SK-N-SH (cell line): Measurements from ENCODE around the gene PARD3B. TPM values are rescaled to one million over a fixed set of nuclear protein-coding genes. Genes with fewer than 3 reads are reported as not detected.
A peak's percentile ranks its signal among the peaks of the same experiment; 100 is the strongest.

ENCODE experiments used
- CTCF ChIA-PET: fragments of 300-600, 350-600 bp; formaldehyde crosslinking; extraction: SDS; loops from one replicate; lab custom pipeline; 2021; lab: Yijun Ruan, JAX
- POLR2A ChIA-PET: fragments of 350-600 bp; sonication (Branson Sonifier 250); formaldehyde crosslinking; extraction: SDS; loops from one replicate; lab custom pipeline; 2020; ENCODE audit warnings: antibody characterized with exemption, inconsistent platforms; lab: Yijun Ruan, JAX
- DNase-seq: peaks from one replicate; pipeline ENCODE4 v3.0.0; 2012
- H2AFZ ChIP-seq: fragments of 200-600 bp; sonication (generic); 2 replicates; pipeline ENCODE4 v1.8.1; 2016; ENCODE audit warnings: antibody characterized with exemption, mild to moderate bottlenecking, low read depth
- H3F3A ChIP-seq: fragments of 200-600 bp; sonication (generic); replicated peaks from 2 replicates; pipeline ENCODE3; 2016; ENCODE audit warnings: antibody characterized with exemption, mild to moderate bottlenecking; ENCODE audit not compliant: insufficient read depth
- H3K27ac ChIP-seq, 2 experiments: fragments of 200-500 bp in 1 of 2; fragments of 200-600 bp in 1 of 2; sonication (Bioruptor generic) in 1 of 2; sonication (generic), shearing (Covaris generic) in 1 of 2; 2 replicates each; pipeline versions ENCODE4 v1.5.1 to v1.6.1; 2014 to 2016; ENCODE audit warnings: low read depth in 2 of 2, inconsistent platforms in 1 of 2, low read length in 1 of 2, mild to moderate bottlenecking in 1 of 2, mixed read lengths in 1 of 2
- H3K27me3 ChIP-seq: fragments of 200-600 bp; sonication (generic), shearing (Covaris generic); 2 replicates; pipeline ENCODE4 v1.6.1; 2016; ENCODE audit warnings: mixed run types; ENCODE audit not compliant: insufficient read depth
- H3K36me3 ChIP-seq, 2 experiments: fragments of 200-500 bp in 1 of 2; fragments of 200-600 bp in 1 of 2; sonication (Bioruptor generic) in 1 of 2; sonication (generic) in 1 of 2; replicated peaks in 1 of 2; 2 replicates each; pipeline versions ENCODE3 to v1.5.1; 2014 to 2016; ENCODE audit warnings: low read length in 1 of 2, mild to moderate bottlenecking in 1 of 2; ENCODE audit not compliant: insufficient read depth in 2 of 2, control insufficient read depth in 1 of 2
- H3K4me1 ChIP-seq, 2 experiments: fragments of 200-500 bp in 1 of 2; fragments of 200-600 bp in 1 of 2; sonication (Bioruptor generic) in 1 of 2; sonication (generic), shearing (Covaris generic) in 1 of 2; 2 replicates each; pipeline versions ENCODE4 v1.5.1 to v1.6.1; 2014 to 2016; ENCODE audit warnings: low read depth in 1 of 2, low read length in 1 of 2, mixed run types in 1 of 2; ENCODE audit not compliant: insufficient read depth in 2 of 2, control insufficient read depth in 1 of 2
- H3K4me2 ChIP-seq: fragments of 200-600 bp; sonication (generic), shearing (Covaris generic); 2 replicates; pipeline ENCODE4 v1.6.1; 2017; ENCODE audit warnings: mixed run types
- H3K4me3 ChIP-seq, 2 experiments: fragments of 200-500 bp in 1 of 2; fragments of 200-600 bp in 1 of 2; sonication (Bioruptor generic) in 1 of 2; sonication (generic), shearing (Covaris generic) in 1 of 2; 2 replicates each; pipeline versions ENCODE4 v1.5.1 to v1.8.1; 2014 to 2016; ENCODE audit warnings: low read depth in 2 of 2, inconsistent platforms in 1 of 2, low read length in 1 of 2, mild to moderate bottlenecking in 1 of 2, mixed read lengths in 1 of 2, moderate library complexity in 1 of 2
- H3K79me2 ChIP-seq: fragments of 200-600 bp; sonication (generic); 2 replicates; pipeline ENCODE4 v1.8.1; 2017; ENCODE audit warnings: mild to moderate bottlenecking; ENCODE audit not compliant: insufficient read depth
- H3K9ac ChIP-seq: fragments of 200-600 bp; sonication (generic); 2 replicates; pipeline ENCODE4 v1.6.1; 2017; ENCODE audit warnings: mixed run types
- H3K9me2 ChIP-seq: fragments of 200-600 bp; sonication (generic); 2 replicates; pipeline ENCODE4 v1.6.1; 2017; ENCODE audit warnings: mixed run types
- H3K9me3 ChIP-seq: fragments of 200-600 bp; sonication (generic); 2 replicates; pipeline ENCODE4 v1.6.1; 2017; ENCODE audit warnings: mixed run types, mild to moderate bottlenecking, moderate library complexity
- H4K20me1 ChIP-seq: fragments of 200-600 bp; sonication (generic); 2 replicates; pipeline ENCODE4 v1.6.1; 2017; ENCODE audit warnings: mild to moderate bottlenecking, mixed run types; ENCODE audit not compliant: insufficient read depth
- CHD2 ChIP-seq: fragments of 150-350 bp; IDR thresholded peaks from 2 replicates; pipeline ENCODE4 v1.6.1; 2018; ENCODE audit warnings: low read length; ENCODE audit not compliant: partially characterized antibody
- CTCF ChIP-seq: fragments of 200-600 bp; sonication (generic); IDR thresholded peaks from 2 replicates; pipeline ENCODE4 v1.6.1; 2017; ENCODE audit warnings: antibody characterized with exemption, mild to moderate bottlenecking, moderate library complexity
- ELF1 ChIP-seq: IDR thresholded peaks from 2 replicates; pipeline ENCODE4 v1.4.0; 2012
- EZH2phosphoT487 ChIP-seq: fragments of 200-600 bp; sonication (generic); IDR thresholded peaks from 2 replicates; pipeline ENCODE4 v1.6.1; 2017; ENCODE audit warnings: low read depth, mixed run types, mild to moderate bottlenecking, antibody characterized with exemption, moderate library complexity, borderline replicate concordance
- FOXJ3 ChIP-seq: sonication (generic); formaldehyde crosslinking; IDR thresholded peaks from 2 replicates; pipeline ENCODE4 v1.5.1; 2020; ENCODE audit warnings: mild to moderate bottlenecking, missing genetic modification reagents
- GABPA ChIP-seq: IDR thresholded peaks from 2 replicates; pipeline ENCODE4 v1.4.0; 2012; ENCODE audit warnings: low read depth, mild to moderate bottlenecking
- IRF3 ChIP-seq: fragments of 150-350 bp; IDR thresholded peaks from 2 replicates; pipeline ENCODE4 v1.6.1; 2016; ENCODE audit warnings: mild to moderate bottlenecking, low read depth, low read length
- JUND ChIP-seq: IDR thresholded peaks from 2 replicates; pipeline ENCODE4 v1.4.0; 2012
- MAX ChIP-seq: IDR thresholded peaks from 2 replicates; pipeline ENCODE4 v1.4.0; 2012; ENCODE audit warnings: low read depth
- MEF2A ChIP-seq: IDR thresholded peaks from 2 replicates; pipeline ENCODE4 v1.4.0; 2012; ENCODE audit warnings: low read depth, borderline replicate concordance
- MXI1 ChIP-seq: IDR thresholded peaks from 2 replicates; pipeline ENCODE4 v1.6.1; 2012; ENCODE audit warnings: mild to moderate bottlenecking, low read depth, low read length, improper control_type of control experiment
- PBX3 ChIP-seq: IDR thresholded peaks from 2 replicates; pipeline ENCODE4; 2012
- POLR2AphosphoS5 ChIP-seq: IDR thresholded peaks from 2 replicates; pipeline ENCODE4 v1.6.1; 2012; ENCODE audit warnings: low read depth, low read length
- RAD21 ChIP-seq: IDR thresholded peaks from 2 replicates; pipeline ENCODE4 v1.6.1; 2012; ENCODE audit warnings: mild to moderate bottlenecking, low read length
- RCOR1 ChIP-seq: fragments of 150-350 bp; IDR thresholded peaks from 2 replicates; pipeline ENCODE4 v1.6.1; 2017; ENCODE audit warnings: antibody characterized with exemption, low read length
- RFX5 ChIP-seq: IDR thresholded peaks from 2 replicates; pipeline ENCODE4 v1.6.1; 2012; ENCODE audit warnings: mild to moderate bottlenecking, improper control_type of control experiment, low read length
- SIN3A ChIP-seq: IDR thresholded peaks from 2 replicates; pipeline ENCODE4 v1.6.1; 2012; ENCODE audit warnings: low read depth, mild to moderate bottlenecking, low read length, moderate library complexity, borderline replicate concordance
- SMC3 ChIP-seq: IDR thresholded peaks from 2 replicates; pipeline ENCODE4 v1.6.1; 2012; ENCODE audit warnings: low read depth, low read length, improper control_type of control experiment
- TAF1 ChIP-seq: IDR thresholded peaks from 2 replicates; pipeline ENCODE4 v1.6.1; 2012; ENCODE audit warnings: low read depth, mild to moderate bottlenecking, low read length, moderate library complexity, borderline replicate concordance
- TCF12 ChIP-seq: IDR thresholded peaks from 2 replicates; pipeline ENCODE4 v1.4.0; 2012
- TEAD4 ChIP-seq: IDR thresholded peaks from 2 replicates; pipeline ENCODE4 v1.4.0; 2012; ENCODE audit warnings: mild to moderate bottlenecking, borderline replicate concordance; ENCODE audit not compliant: insufficient read depth
- USF1 ChIP-seq: IDR thresholded peaks from 2 replicates; pipeline ENCODE4 v1.4.0; 2012; ENCODE audit warnings: low read depth, borderline replicate concordance
- USF2 ChIP-seq: fragments of 150-350 bp; IDR thresholded peaks from 2 replicates; pipeline ENCODE4 v1.6.1; 2017; ENCODE audit warnings: antibody characterized with exemption, low read length, low read depth, borderline replicate concordance
- ZBTB33 ChIP-seq: IDR thresholded peaks from 2 replicates; pipeline ENCODE4 v1.4.0; 2012; ENCODE audit warnings: low read depth, borderline replicate concordance
- WGBS: methylation state at CpG from one replicate; pipeline ENCODE4 v1.1.6; 2017; ENCODE audit warnings: low lambda C conversion rate; 5-methylcytosine and 5-hydroxymethylcytosine counted together
- polyA plus RNA-seq, 3 experiments: library from polyadenylated mRNA; depleted of rRNA; stranded (reverse); fragments of >200 nt; gene quantifications; 2 replicates each; pipeline ENCODE4 v1.2.3, GENCODE V29; 2012

PARD3B gene
- polyA plus RNA-seq, 1 of the 3 experiments (the other 2 are of a cell fraction), result 0.87 TPM

- TF ChIP-seq EZH2phosphoT487, result no peak
- TF ChIP-seq SMC3, result no peak
- TF ChIP-seq GABPA, result no peak
- TF ChIP-seq TEAD4, result no peak
- no peak for TF ChIP-seq ELF1
- TF ChIP-seq POLR2AphosphoS5, result no peak
Measured at GRCh38 chr2:205054789-205055188, 509.5 kb downstream of the PARD3B start (continued).

- Histone ChIP-seq H4K20me1 (no peaks in the 10 kb centered on the region), H3K4me3 (no peak overlapping the region), H3K36me3 (no peaks in the 10 kb centered on the region), H3K4me1 (peaks cover 0 to 20% of the 10 kb centered on the region in 2 experiments; a peak in 2 of 4 replicates), H3F3A (peaks cover 4% of the 10 kb centered on the region), H2AFZ (no peak overlapping the region), H3K9me2 (no peaks in the 10 kb centered on the region), H3K9me3 (no peaks in the 10 kb centered on the region), H3K27ac (peak overlapping the region in 1 of 2 experiments; percentile 89; a peak in 2 of 4 replicates), H3K27me3 (no peaks in the 10 kb centered on the region), H3K79me2 (no peaks in the 10 kb centered on the region), H3K4me2 (no peak overlapping the region), H3K9ac (no peak overlapping the region)
- ChIA-PET CTCF (interaction anchor here (1.6 kb wide), 1 partner anchor 621 kb away, joined by 6 read pairs; no protein-coding TSS in a partner anchor), POLR2A (no interaction called here)
- no peak for DNase-seq
- no peak for TF ChIP-seq RFX5
- TF ChIP-seq USF1, result no peak
- no peak for TF ChIP-seq IRF3
- TF ChIP-seq SIN3A, result no peak
- TF ChIP-seq ZBTB33, result no peak
- TF ChIP-seq RCOR1, result no peak
- no peak for TF ChIP-seq MEF2A
- no peak for TF ChIP-seq USF2
- no peak for TF ChIP-seq PBX3
- TF ChIP-seq CHD2, result no peak
- TF ChIP-seq TAF1, result no peak
- no peak for TF ChIP-seq MXI1
- no peak for TF ChIP-seq FOXJ3 (CRISPR knock-in tag)
- no peak for TF ChIP-seq TCF12
- no peak for TF ChIP-seq JUND
- TF ChIP-seq POLR2AphosphoS5, result no peak
- no peak for TF ChIP-seq TEAD4
- no peak for TF ChIP-seq CTCF
- TF ChIP-seq MAX, result no peak
- no peak for TF ChIP-seq RAD21
- WGBS, result 82% methylated on average over 2 of the region's 2 CpGs
Measured at GRCh38 chr2:205055251-205055650, 510.0 kb downstream of the PARD3B start.
